HG02938 (cell line): ENCODE results near the gene C22orf42.
"Not testable (repeated sequence)": the region's sequence is repeated elsewhere in the genome, so short reads cannot be mapped to it uniquely, and the experiment has no call there.

ENCODE experiments used
- ATAC-seq: cut with Tn5 transposase; IDR thresholded peaks from one replicate; pipeline ENCODE4 v1.9.1; 2021; ENCODE audit warnings: mild to moderate bottlenecking, moderate library complexity; ENCODE audit not compliant: unreplicated experiment

C22orf42 gene

GRCh38 chr22:32191021-32191420 lies 31.9 kb upstream of the C22orf42 start:
- not testable (repeated sequence) for ATAC-seq

- no peak for ATAC-seq
Measured at GRCh38 chr22:32185821-32186220, 26.7 kb upstream of the C22orf42 start.

GRCh38 chr22:32183625-32184024 lies 24.5 kb upstream of the C22orf42 start:
- ATAC-seq, result no peak

GRCh38 chr22:32181043-32181442 lies 21.9 kb upstream of the C22orf42 start:
- no peak for ATAC-seq

GRCh38 chr22:32177221-32177765 lies 18.2 kb upstream of the C22orf42 start:
- ATAC-seq, result no peak

GRCh38 chr22:32175683-32176644 lies 16.9 kb upstream of the C22orf42 start:
- ATAC-seq, result no peak

- no peak for ATAC-seq
Measured at GRCh38 chr22:32175115-32175514, 16.0 kb upstream of the C22orf42 start.

GRCh38 chr22:32165681-32166080 lies 6.6 kb upstream of the C22orf42 start:
- ATAC-seq, result no peak

GRCh38 chr22:32164075-32164860 lies 5.2 kb upstream of the C22orf42 start:
- no peak for ATAC-seq

- ATAC-seq, result not testable (repeated sequence)
Measured at GRCh38 chr22:32160411-32160810, 1.3 kb upstream of the C22orf42 start.

- ATAC-seq, result not testable (repeated sequence)
Measured at GRCh38 chr22:32157632-32158031, 1.5 kb downstream of the C22orf42 start.

GRCh38 chr22:32154727-32155126 lies 4.4 kb downstream of the C22orf42 start:
- ATAC-seq, result not testable (repeated sequence)

- not testable (repeated sequence) for ATAC-seq
Measured at GRCh38 chr22:32151641-32152040, 7.5 kb downstream of the C22orf42 start.

- ATAC-seq, result not testable (repeated sequence)
Measured at GRCh38 chr22:32150647-32151046, 8.5 kb downstream of the C22orf42 start.

- not testable (repeated sequence) for ATAC-seq
Measured at GRCh38 chr22:32148372-32148771, 10.7 kb downstream of the C22orf42 start.

GRCh38 chr22:32147128-32147527 lies 12.0 kb downstream of the C22orf42 start:
- ATAC-seq, result not testable (repeated sequence)

GRCh38 chr22:32144496-32145274 lies 14.4 kb downstream of the C22orf42 start:
- ATAC-seq, result no peak

GRCh38 chr22:32142600-32142999 lies 16.5 kb downstream of the C22orf42 start:
- ATAC-seq, result no peak

- ATAC-seq, result not testable (repeated sequence)
Measured at GRCh38 chr22:32140688-32141087, 18.4 kb downstream of the C22orf42 start.

GRCh38 chr22:32138576-32138975 lies 20.5 kb downstream of the C22orf42 start:
- ATAC-seq, result not testable (repeated sequence)
